Panc1 (cell line): ENCODE data around the gene MND1. TPM values are rescaled to one million over a fixed set of nuclear protein-coding genes. Genes with fewer than 3 reads are reported as not detected.

Experiments
- ATAC-seq: fragments of 200-7000 bp; cut with Tn5 transposase; 2 replicates; pipeline ENCODE4 v1.9.1; 2020; ENCODE audit warnings: mild to moderate bottlenecking, moderate library complexity
- BruUV-seq: library from RNA; stranded (reverse); fragments of 400-500 nt; replicated peaks from 2 replicates; lab custom pipeline; 2021; lab: Mats Ljungman, UMichigan
- CTCF ChIA-PET: fragments of 300-600 bp; sonication (Branson Sonifier 250); formaldehyde crosslinking; loops from one replicate; lab custom pipeline; 2022; ENCODE audit warnings: antibody characterized with exemption; lab: Charles Lee
- POLR2A ChIA-PET: fragments of 300-600 bp; sonication (Branson Sonifier 250); formaldehyde crosslinking; loops from one replicate; lab custom pipeline; 2022; ENCODE audit warnings: antibody characterized with exemption; lab: Charles Lee
- DNase-seq: peaks from one replicate; pipeline ENCODE4 v3.0.0-alpha.2; 2010; ENCODE audit warnings: low read depth, low spot score
- H3K27ac ChIP-seq: 2 replicates; pipeline ENCODE4 v1.5.1; 2011; ENCODE audit warnings: mild to moderate bottlenecking, low read length, inconsistent platforms
- H3K27me3 ChIP-seq: fragments of 200-500 bp; sonication (Bioruptor generic); 2 replicates; pipeline ENCODE4 v1.6.0; 2014; ENCODE audit warnings: low read length, inconsistent platforms; ENCODE audit not compliant: control insufficient read depth, insufficient read depth
- H3K36me3 ChIP-seq: fragments of 200-500 bp; sonication (Bioruptor generic); 2 replicates; pipeline ENCODE4 v1.5.1; 2014; ENCODE audit warnings: inconsistent platforms, mild to moderate bottlenecking, low read length, moderate library complexity; ENCODE audit not compliant: control insufficient read depth, insufficient read depth
- H3K4me1 ChIP-seq: 2 replicates; pipeline ENCODE4 v1.5.1; 2011; ENCODE audit warnings: inconsistent platforms, mild to moderate bottlenecking, low read length, moderate library complexity; ENCODE audit not compliant: control insufficient read depth, insufficient read depth
- H3K4me3 ChIP-seq, 2 experiments: 2 replicates each; pipeline ENCODE4 v1.5.1; 2011 to 2012; ENCODE audit warnings: low read depth in 2 of 2, low read length in 2 of 2, mild to moderate bottlenecking in 2 of 2, inconsistent platforms in 1 of 2, moderate library complexity in 1 of 2
- H3K9me3 ChIP-seq: fragments of 200-500 bp; sonication (Bioruptor generic); 2 replicates; pipeline ENCODE4 v1.5.1; 2014; ENCODE audit warnings: low read depth, mild to moderate bottlenecking, inconsistent platforms, low read length, moderate library complexity; ENCODE audit not compliant: control insufficient read depth, insufficient read depth
- POLR2AphosphoS5 ChIP-seq: IDR thresholded peaks from 2 replicates; pipeline ENCODE4 v1.6.1; 2012; ENCODE audit warnings: mild to moderate bottlenecking, low read depth, low read length, moderate library complexity
- SIN3A ChIP-seq: IDR thresholded peaks from 2 replicates; pipeline ENCODE4 v1.6.1; 2012; ENCODE audit warnings: low read depth, mild to moderate bottlenecking, low read length, moderate library complexity, borderline replicate concordance; ENCODE audit not compliant: insufficient read depth
- TCF7L2 ChIP-seq: IDR thresholded peaks from 2 replicates; pipeline ENCODE4 v1.6.1; 2011; ENCODE audit warnings: mild to moderate bottlenecking, low read depth, low read length, inconsistent platforms
- in situ Hi-C: cut with HindIII; loops from 2 replicates; pipeline ENCODE4 v1.10.0; 2016; ENCODE audit warnings: low sequenced_read_pairs, low pct_unique_long_range_greater_than_20kb
- intact Hi-C: fragments of 100-400 bp; cut with micrococcal nuclease; formaldehyde crosslinking; loops from one replicate; pipeline ENCODE4 v1.10.0; 2022; ENCODE audit not compliant: unreplicated experiment
- total RNA-seq: library from RNA; stranded (reverse); gene quantifications from one replicate; pipeline ENCODE4 v1.2.1, GENCODE V29; 2021; ENCODE audit not compliant: unreplicated experiment
- TF ChIP-seq, protein P1 (sequence below): fragments of 450-650 bp; IDR thresholded peaks from 2 replicates; pipeline ENCODE4 v1.5.1; 2017; ENCODE audit warnings: mild to moderate bottlenecking
- TF ChIP-seq, protein P2 (sequence below), 2 experiments: IDR thresholded peaks; 2 replicates each; pipeline ENCODE4 v1.6.1; 2011 to 2012; ENCODE audit warnings: low read depth in 2 of 2, control low read depth in 1 of 2, low read length in 1 of 2, mild to moderate bottlenecking in 1 of 2, moderate library complexity in 1 of 2; ENCODE audit not compliant: insufficient read depth in 1 of 2

Gene MND1
- total RNA-seq, 1 experiment from 2014 or later, result 9.4 TPM

DNA sequence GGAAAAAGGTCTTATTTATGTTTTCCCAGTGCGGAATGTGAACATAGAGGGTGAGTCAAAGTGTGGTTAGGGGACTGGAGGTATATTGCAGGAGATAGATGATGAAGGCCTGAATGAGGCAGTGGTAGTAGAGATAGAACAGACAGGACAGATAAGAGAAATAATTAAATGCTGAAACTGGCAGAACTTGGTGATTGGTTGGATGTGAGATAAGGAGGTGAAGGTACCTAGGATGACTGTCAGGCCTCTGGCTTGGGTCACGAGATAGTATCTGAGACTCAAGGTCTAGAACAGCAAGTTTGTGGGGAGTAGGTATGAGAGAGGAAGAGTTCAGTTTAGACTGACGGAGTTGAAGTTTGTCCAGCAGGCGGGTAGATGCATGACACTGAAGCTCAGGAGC is 3.5 kb downstream of the MND1 start:
- H3K36me3 ChIP-seq, result peaks cover 2% of the 10 kb centered on the region; the same call in 1 of the 2 replicates
- DNase-seq, result no peak
- H3K4me1 ChIP-seq, result peaks cover 18% of the 10 kb centered on the region
- H3K27me3 ChIP-seq, result no peaks in the 10 kb centered on the region
- H3K9me3 ChIP-seq, result no peaks in the 10 kb centered on the region
- POLR2A ChIA-PET, result no interaction called here
- in situ Hi-C loops (no loop called here), intact Hi-C loops (loop anchor here (10.0 kb wide), 1 partner anchor 397 kb away; no protein-coding TSS in a partner anchor)
- TF ChIP-seq POLR2AphosphoS5, result no peak
- TF ChIP-seq, protein P1, sequence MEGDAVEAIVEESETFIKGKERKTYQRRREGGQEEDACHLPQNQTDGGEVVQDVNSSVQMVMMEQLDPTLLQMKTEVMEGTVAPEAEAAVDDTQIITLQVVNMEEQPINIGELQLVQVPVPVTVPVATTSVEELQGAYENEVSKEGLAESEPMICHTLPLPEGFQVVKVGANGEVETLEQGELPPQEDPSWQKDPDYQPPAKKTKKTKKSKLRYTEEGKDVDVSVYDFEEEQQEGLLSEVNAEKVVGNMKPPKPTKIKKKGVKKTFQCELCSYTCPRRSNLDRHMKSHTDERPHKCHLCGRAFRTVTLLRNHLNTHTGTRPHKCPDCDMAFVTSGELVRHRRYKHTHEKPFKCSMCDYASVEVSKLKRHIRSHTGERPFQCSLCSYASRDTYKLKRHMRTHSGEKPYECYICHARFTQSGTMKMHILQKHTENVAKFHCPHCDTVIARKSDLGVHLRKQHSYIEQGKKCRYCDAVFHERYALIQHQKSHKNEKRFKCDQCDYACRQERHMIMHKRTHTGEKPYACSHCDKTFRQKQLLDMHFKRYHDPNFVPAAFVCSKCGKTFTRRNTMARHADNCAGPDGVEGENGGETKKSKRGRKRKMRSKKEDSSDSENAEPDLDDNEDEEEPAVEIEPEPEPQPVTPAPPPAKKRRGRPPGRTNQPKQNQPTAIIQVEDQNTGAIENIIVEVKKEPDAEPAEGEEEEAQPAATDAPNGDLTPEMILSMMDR, result no peak
- TF ChIP-seq, protein P2, sequence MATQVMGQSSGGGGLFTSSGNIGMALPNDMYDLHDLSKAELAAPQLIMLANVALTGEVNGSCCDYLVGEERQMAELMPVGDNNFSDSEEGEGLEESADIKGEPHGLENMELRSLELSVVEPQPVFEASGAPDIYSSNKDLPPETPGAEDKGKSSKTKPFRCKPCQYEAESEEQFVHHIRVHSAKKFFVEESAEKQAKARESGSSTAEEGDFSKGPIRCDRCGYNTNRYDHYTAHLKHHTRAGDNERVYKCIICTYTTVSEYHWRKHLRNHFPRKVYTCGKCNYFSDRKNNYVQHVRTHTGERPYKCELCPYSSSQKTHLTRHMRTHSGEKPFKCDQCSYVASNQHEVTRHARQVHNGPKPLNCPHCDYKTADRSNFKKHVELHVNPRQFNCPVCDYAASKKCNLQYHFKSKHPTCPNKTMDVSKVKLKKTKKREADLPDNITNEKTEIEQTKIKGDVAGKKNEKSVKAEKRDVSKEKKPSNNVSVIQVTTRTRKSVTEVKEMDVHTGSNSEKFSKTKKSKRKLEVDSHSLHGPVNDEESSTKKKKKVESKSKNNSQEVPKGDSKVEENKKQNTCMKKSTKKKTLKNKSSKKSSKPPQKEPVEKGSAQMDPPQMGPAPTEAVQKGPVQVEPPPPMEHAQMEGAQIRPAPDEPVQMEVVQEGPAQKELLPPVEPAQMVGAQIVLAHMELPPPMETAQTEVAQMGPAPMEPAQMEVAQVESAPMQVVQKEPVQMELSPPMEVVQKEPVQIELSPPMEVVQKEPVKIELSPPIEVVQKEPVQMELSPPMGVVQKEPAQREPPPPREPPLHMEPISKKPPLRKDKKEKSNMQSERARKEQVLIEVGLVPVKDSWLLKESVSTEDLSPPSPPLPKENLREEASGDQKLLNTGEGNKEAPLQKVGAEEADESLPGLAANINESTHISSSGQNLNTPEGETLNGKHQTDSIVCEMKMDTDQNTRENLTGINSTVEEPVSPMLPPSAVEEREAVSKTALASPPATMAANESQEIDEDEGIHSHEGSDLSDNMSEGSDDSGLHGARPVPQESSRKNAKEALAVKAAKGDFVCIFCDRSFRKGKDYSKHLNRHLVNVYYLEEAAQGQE (IDR thresholded peaks at IDR 0.05; ENCODE audit: insufficient read depth in 1 of 2, low read depth in 2 of 2, low read length in 1 of 2), result no peak
- no peak for TF ChIP-seq SIN3A
- TF ChIP-seq TCF7L2, result no peak
- no TSS peak for BruUV-seq
- no peak overlapping the region for H3K4me3 ChIP-seq
- ATAC-seq, result no peak
- CTCF ChIA-PET, result no interaction called here
- no peak overlapping the region for H3K27ac ChIP-seq

DNA sequence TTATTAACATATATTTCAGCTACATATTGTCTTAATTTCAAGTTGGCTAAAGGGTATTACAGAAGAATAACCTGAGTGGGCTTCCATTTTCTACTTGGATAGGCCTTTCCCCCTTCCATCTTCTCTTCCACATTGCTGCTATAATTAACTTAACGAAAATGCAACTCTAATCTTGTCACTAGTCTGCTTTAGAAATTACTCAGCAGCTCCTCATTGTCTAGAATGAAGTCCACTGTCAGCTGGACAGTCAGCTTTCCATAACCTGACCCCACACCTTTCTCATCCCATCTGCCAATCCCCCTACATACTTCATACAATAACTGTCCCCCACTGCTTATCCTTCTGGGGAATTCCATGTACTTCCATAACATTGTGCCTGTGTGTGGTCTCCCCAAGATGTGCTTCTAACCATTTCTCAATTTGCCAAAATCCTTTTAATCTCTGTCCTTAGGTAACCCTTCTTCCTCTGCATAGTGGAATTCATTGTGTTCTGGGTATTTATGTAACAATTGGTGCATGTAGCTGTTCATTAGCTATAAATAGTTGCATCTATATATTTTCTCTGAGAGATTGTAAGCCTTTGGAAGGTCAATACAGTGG is 4.8 kb downstream of the MND1 start:
- in situ Hi-C loops (no loop called here), intact Hi-C loops (loop anchor here (10.0 kb wide), 1 partner anchor 395 kb away; no protein-coding TSS in a partner anchor)
- DNase-seq (no peak), ATAC-seq (no peak)
- Histone ChIP-seq H3K4me1 (peaks cover 18% of the 10 kb centered on the region), H3K9me3 (no peaks in the 10 kb centered on the region), H3K27ac (no peak overlapping the region), H3K4me3 (no peak overlapping the region), H3K27me3 (no peaks in the 10 kb centered on the region), H3K36me3 (peaks cover 2% of the 10 kb centered on the region; the same call in 1 of the 2 replicates)
- TF ChIP-seq SIN3A, result no peak
- no peak for TF ChIP-seq POLR2AphosphoS5
- no peak for TF ChIP-seq TCF7L2
- TF ChIP-seq, protein P1, result no peak
- TF ChIP-seq, protein P2 (IDR thresholded peaks at IDR 0.05; ENCODE audit: insufficient read depth in 1 of 2, low read depth in 2 of 2, low read length in 1 of 2), result no peak
- ChIA-PET POLR2A (no interaction called here), CTCF (interaction anchor here (0.6 kb wide), 1 partner anchor 329 kb away, joined by 3 read pairs; no protein-coding TSS in a partner anchor)
- no TSS peak for BruUV-seq
